ENCODE results near the gene ANO1. TPM values are rescaled to one million over a fixed set of nuclear protein-coding genes. Genes with fewer than 3 reads are reported as not detected.

The ANO1 gene
- total RNA-seq, 1 donor from 2014 or later, result not detected

DNA sequence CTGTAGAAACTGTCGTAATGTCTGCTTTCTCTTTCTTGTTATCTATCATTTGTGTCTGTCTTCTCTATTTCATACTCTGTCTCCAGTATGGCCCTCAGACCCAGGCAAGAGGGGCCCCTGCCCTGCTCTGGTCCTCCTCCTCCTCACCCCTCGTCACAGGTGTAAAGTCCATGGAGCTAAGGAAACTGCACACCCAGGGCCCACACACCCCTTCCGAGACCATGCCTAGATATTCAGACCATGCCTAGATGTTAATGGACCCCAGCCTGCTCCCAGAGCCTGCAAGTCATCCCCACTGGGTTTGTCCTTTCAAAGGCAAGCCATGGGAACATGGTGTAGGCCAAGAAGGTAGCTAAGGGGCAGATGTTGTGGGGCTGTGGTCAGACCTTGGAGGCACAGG lies 24.1 kb upstream of the ANO1 start:
- peak; percentile 53 for DNase-seq (ENCODE audit: extremely low spot score, unreplicated experiment)
- no peaks in the 10 kb centered on the region for H3K4me1 Mint-ChIP-seq (ENCODE audit: unreplicated experiment)
- H3K4me3 Mint-ChIP-seq (ENCODE audit: unreplicated experiment), result no peak overlapping the region
- TF ChIP-seq, protein P1, sequence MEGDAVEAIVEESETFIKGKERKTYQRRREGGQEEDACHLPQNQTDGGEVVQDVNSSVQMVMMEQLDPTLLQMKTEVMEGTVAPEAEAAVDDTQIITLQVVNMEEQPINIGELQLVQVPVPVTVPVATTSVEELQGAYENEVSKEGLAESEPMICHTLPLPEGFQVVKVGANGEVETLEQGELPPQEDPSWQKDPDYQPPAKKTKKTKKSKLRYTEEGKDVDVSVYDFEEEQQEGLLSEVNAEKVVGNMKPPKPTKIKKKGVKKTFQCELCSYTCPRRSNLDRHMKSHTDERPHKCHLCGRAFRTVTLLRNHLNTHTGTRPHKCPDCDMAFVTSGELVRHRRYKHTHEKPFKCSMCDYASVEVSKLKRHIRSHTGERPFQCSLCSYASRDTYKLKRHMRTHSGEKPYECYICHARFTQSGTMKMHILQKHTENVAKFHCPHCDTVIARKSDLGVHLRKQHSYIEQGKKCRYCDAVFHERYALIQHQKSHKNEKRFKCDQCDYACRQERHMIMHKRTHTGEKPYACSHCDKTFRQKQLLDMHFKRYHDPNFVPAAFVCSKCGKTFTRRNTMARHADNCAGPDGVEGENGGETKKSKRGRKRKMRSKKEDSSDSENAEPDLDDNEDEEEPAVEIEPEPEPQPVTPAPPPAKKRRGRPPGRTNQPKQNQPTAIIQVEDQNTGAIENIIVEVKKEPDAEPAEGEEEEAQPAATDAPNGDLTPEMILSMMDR (IDR thresholded peaks at IDR 0.05), result no peak
- H3K27ac Mint-ChIP-seq (ENCODE audit: unreplicated experiment), result no peak overlapping the region
- H3K9me3 Mint-ChIP-seq (ENCODE audit: unreplicated experiment), result peaks cover 9% of the 10 kb centered on the region
- H3K36me3 Mint-ChIP-seq (ENCODE audit: unreplicated experiment), result no peaks in the 10 kb centered on the region
- peaks cover 63% of the 10 kb centered on the region for H3K27me3 Mint-ChIP-seq (ENCODE audit: unreplicated experiment)

DNA sequence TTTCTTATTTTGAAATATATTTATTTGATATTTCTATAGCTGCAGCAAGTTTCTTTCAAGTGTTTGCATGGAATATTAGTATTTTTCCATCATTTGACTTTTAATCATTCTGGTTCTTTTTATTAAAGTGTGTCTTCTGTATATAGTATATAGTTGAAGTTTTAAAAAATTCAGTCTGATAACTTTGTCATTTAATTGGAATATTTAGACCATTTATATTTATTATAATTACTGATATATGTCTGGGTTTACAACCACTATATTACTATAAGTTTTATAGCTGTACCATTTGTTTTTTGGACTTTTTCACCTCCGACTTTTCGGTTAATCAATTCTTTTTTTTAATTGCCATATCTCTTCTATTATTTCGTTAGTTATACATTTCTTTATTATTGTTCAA lies 22.7 kb upstream of the ANO1 start:
- H3K36me3 Mint-ChIP-seq (ENCODE audit: unreplicated experiment), result no peaks in the 10 kb centered on the region
- H3K27ac Mint-ChIP-seq (ENCODE audit: unreplicated experiment), result no peak overlapping the region
- no peaks in the 10 kb centered on the region for H3K4me1 Mint-ChIP-seq (ENCODE audit: unreplicated experiment)
- DNase-seq (ENCODE audit: extremely low spot score, unreplicated experiment), result no peak
- peaks cover 56% of the 10 kb centered on the region for H3K27me3 Mint-ChIP-seq (ENCODE audit: unreplicated experiment)
- TF ChIP-seq, protein P1 (IDR thresholded peaks at IDR 0.05), result no peak
- H3K9me3 Mint-ChIP-seq (ENCODE audit: unreplicated experiment), result peaks cover 9% of the 10 kb centered on the region
- H3K4me3 Mint-ChIP-seq (ENCODE audit: unreplicated experiment), result no peak overlapping the region

DNA sequence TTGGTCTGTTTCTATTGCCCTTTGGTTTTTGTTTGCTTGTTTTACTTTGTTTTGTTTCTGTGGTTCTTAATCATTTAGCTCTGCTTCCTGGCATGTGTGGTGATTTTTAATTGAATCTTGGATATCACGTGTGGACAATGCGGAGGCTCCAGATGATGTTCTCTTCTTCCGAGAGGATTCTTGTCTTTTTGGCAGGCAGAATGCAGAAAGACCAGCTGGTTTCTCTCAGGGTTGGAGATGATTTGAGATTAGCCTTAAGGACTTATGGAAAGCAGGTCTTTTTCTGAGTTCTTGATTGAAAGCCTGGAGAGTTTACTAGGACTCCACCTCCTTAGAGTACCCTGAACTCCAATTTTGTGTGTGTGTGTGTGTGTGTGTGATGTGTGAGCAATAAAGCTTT lies 21.0 kb upstream of the ANO1 start:
- DNase-seq (ENCODE audit: extremely low spot score, unreplicated experiment), result no peak
- no peaks in the 10 kb centered on the region for H3K36me3 Mint-ChIP-seq (ENCODE audit: unreplicated experiment)
- H3K9me3 Mint-ChIP-seq (ENCODE audit: unreplicated experiment), result peaks cover 9% of the 10 kb centered on the region
- H3K27me3 Mint-ChIP-seq (ENCODE audit: unreplicated experiment), result peaks cover 44% of the 10 kb centered on the region
- TF ChIP-seq, protein P1 (IDR thresholded peaks at IDR 0.05), result no peak
- no peak overlapping the region for H3K27ac Mint-ChIP-seq (ENCODE audit: unreplicated experiment)
- no peaks in the 10 kb centered on the region for H3K4me1 Mint-ChIP-seq (ENCODE audit: unreplicated experiment)
- no peak overlapping the region for H3K4me3 Mint-ChIP-seq (ENCODE audit: unreplicated experiment)

DNA sequence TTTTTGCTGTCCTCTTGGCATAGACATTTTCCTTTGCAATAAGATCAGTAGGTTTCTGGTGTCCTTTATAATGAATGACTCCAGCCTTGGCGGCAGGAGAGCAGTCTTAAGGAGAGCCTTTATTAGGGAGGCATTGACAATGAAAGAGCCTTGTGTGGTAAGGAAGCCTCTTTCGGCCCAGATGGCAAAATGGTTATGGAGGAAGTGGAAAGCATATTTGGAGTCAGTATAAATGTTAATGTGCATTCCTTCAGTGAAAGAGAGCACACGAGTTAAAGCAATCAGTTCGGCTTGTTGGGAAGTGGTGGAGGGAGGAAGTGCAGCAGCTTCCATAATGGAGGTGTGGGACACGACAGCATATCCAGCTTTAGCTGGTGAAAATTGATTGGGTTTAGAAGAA lies 18.1 kb upstream of the ANO1 start:
- Mint-ChIP-seq H3K27me3 (ENCODE audit: unreplicated experiment) (peaks cover 48% of the 10 kb centered on the region), H3K4me3 (ENCODE audit: unreplicated experiment) (no peak overlapping the region), H3K4me1 (ENCODE audit: unreplicated experiment) (no peaks in the 10 kb centered on the region), H3K9me3 (ENCODE audit: unreplicated experiment) (peaks cover 6% of the 10 kb centered on the region), H3K27ac (ENCODE audit: unreplicated experiment) (no peak overlapping the region), H3K36me3 (ENCODE audit: unreplicated experiment) (no peaks in the 10 kb centered on the region)
- no peak for DNase-seq (ENCODE audit: extremely low spot score, unreplicated experiment)
- TF ChIP-seq, protein P1 (IDR thresholded peaks at IDR 0.05), result no peak

DNA sequence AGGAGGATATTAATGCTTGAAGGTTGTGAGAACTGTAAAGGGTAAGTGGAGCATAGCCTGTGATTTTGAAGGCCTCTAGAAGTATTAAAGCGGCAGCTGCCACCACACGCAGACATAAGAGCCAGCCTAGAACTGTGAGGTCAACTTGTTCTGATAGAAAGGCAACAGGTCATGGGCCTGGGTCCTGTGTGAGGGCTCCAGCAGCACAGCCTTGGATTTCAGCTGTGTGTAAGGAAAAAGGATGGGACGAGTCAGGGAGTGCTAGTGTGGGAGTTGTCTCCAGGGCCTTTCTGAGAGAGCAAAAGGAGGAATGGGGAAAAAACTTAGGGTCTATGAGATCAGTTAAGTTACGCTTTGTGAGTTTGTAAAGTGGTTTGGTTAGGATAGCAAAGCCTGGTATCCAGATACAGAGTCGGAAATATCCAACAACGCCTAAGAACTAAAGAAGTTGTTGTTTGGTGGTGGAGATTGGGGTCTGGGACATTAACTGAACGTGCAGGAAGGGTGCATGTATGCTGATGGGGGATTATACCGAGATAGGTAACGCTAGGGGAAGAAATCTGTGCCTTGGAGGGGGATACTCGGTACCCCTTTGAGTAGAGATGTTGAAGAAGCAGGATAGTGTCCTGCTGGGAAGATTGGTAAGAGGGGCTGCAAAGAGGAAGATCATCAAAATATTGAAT lies 17.4 kb upstream of the ANO1 start:
- TF ChIP-seq, protein P1 (IDR thresholded peaks at IDR 0.05), result no peak
- Mint-ChIP-seq H3K9me3 (ENCODE audit: unreplicated experiment) (peaks cover 4% of the 10 kb centered on the region), H3K27me3 (ENCODE audit: unreplicated experiment) (peaks cover 54% of the 10 kb centered on the region), H3K36me3 (ENCODE audit: unreplicated experiment) (no peaks in the 10 kb centered on the region), H3K4me3 (ENCODE audit: unreplicated experiment) (no peak overlapping the region), H3K4me1 (ENCODE audit: unreplicated experiment) (no peaks in the 10 kb centered on the region), H3K27ac (ENCODE audit: unreplicated experiment) (no peak overlapping the region)
- DNase-seq (ENCODE audit: extremely low spot score, unreplicated experiment), result peak; percentile 67

Data from osteocyte (in vitro differentiated cells).